Measurements from ENCODE around the gene SMIM21.

The SMIM21 gene

DNA sequence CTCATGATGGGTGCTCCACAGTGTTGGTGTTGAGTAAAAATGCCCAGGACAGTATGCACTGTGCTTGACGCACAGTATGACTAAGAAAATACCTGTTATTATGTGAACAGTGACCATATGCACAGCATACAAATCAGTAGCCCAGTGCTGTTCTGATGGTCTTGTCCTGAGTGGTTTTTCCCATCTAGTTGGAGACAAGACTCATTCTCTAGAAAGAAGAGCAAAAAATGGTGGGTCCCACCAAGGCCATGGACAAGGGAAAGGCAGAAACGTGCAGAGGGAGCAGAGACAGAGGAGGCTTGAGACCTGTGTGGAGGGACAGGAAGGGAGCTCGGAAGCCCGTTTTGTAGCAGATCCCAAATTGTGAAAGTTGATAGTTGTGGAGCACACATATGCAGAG is 987 bp upstream of the SMIM21 start:
- no peak for DNase-seq
- intact Hi-C loops (cut with DNase I): no loop called here

DNA sequence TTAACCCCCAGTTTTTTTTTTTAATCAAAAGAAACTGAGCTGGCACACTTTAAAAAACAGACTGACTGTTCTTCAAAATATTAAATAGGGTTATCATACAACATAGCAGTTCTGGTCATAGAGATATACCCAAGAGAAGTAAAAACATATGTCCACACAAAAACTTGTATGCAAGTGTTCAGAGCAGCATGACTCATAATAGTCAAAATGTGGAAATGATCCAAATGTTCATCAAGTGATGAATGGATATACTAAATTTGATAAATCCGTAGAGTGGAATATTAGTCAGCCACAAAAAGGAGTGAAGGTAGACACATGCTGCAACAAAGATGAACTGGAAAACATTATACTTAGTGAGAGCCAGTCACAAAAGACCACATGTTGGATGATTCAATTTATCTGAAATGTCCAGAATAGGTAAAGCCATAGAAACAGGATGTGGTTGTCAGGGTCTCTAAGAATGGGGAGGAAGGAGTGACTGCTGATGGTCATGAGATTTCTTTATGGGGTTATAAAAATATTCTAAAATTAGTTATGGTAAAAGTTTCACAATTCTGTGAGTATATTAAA is 5.1 kb downstream of the SMIM21 start:
- intact Hi-C loops (cut with DNase I): no loop called here
- DNase-seq: no peak

DNA sequence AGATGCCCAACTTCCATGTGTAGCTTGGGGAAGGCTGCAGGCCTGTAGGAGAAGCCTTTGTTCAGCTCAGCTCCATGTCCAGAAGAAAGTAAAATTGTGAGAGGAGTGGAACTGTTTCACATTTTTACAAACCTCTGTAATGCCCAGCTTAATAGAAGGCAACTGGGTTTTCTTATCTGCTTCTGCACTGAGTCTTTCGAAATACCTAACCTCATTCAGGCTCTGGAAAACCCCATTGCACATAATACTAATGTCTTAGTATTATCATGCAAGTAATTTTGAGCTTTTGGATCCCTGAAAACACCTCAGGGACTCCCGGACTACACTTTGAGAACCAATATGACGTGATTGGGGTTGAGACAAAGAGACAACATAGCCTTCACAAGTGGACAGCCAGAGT is 5.8 kb downstream of the SMIM21 start:
- intact Hi-C loops (cut with DNase I): no loop called here
- no peak for DNase-seq

DNA sequence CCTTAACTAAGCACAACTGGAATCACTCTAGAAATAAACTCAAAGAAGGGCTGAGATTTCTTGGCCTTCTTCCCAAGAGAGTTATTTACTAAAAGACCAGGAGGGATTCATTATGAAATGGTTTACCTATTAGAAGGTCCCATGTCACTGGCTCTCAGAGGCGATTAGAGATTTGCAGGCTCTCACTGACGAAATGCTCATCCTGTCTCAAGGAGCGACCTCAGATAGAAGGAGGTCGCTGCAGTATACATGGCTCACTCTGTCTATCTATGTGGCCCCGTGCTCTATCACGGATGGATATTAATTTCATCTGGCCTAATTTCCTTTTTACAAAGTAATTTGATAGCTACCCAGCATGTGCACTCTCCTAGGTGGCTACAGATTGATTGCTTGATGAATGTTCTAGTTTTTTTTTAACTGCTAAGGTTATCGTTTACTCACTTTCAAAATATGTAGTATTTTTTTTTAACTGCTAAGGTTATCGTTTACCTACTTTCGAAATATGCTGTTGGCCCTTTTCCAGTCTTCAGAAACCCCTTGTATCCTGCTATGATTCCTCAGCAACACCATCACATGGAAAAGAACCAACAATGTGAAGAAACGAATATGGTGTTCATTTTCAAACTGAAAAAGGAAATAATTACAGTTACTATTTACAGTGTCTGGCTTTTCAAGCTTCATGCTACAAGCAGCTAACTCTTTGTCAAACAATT is 9.1 kb downstream of the SMIM21 start:
- intact Hi-C loops (cut with DNase I): no loop called here
- DNase-seq: no peak

DNA sequence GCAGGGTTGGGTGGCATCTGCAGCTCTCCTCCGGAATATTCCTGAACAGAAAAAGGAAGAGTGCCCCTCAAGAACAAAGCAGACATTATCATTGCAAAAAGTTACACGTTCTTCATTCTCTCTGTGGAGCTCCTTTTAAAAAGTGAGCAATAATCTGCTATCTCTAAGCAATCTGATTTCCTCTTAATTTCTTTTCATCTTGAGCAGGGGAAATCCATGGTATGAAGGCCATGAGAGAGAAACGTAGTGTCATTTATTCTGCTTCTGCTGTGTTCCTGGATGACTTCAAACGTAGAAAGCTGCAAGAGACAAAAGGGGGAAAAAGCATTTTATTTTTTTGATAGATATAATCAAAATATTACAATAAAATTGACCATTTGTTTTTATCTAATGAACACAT is 16.9 kb downstream of the SMIM21 start:
- intact Hi-C loops (cut with DNase I): no loop called here
- no peak for DNase-seq

DNA sequence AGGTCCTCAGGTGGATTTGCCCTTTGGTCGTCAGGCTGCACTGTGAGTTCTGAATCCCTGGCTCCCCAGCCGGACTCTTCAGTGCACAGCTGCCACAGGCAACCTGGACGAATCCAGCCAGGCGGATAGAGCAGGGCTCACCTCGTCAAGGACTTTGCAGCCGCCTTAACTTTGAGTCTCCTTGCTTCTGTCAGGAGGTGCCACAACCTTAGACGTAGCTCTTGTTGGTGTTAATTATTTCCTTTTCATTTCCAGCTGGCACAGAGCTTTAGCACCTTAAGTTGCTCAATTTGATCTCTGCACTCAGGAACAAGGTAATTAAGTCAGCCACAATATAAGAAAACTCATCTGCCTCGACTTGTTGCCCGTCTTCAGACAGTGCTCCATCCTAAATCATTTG is 17.7 kb downstream of the SMIM21 start:
- intact Hi-C loops (cut with DNase I): no loop called here
- DNase-seq: peak in 1 of 10 donors; percentile 60

DNA sequence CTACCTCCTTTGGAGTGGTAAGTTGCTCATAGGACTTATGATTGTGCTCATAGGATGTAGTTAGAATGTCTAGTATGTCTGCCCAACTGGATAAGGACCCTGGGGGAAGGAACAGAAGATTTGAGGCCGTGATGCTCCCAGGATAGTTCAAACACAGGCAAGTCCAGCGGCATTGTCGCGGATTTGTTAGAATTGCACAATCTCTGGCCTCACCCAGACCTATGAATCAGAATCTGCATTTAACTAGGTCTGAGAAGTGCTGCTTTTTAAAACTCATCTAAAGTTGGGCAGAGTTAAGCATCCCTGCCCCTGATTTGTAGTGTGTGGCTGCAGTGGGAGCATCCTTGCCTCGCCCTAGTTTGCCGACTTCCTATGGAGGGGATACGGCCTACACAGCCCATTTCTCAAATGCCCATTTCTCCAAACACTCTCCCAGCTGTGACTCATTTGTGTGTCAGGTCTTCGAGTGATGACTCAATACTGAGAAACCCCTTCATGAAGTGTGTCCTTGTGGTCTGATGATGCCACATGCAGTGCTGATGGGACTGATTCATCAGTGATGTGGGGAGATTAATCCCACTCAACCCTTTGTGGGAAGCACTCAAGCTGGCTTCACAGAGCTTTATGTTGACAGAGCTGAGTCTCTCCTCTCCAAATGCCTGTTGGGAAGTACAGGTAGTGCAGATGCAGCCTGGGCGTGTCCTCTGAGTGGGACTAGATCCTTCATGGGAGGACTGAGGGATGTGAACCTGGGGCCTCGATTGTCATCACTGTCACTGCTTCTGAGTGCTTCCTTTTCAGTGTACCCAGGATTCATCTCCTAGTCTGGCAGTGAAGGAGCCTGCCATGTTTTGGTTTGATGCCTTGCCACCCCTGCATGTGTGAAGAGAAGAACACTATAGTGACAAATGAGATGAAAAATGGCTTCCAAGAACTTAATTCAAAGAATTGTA is 18.7 kb downstream of the SMIM21 start:
- DNase-seq: peak in 1 of 10 donors; percentile 42
- intact Hi-C loops (cut with DNase I): no loop called here

DNA sequence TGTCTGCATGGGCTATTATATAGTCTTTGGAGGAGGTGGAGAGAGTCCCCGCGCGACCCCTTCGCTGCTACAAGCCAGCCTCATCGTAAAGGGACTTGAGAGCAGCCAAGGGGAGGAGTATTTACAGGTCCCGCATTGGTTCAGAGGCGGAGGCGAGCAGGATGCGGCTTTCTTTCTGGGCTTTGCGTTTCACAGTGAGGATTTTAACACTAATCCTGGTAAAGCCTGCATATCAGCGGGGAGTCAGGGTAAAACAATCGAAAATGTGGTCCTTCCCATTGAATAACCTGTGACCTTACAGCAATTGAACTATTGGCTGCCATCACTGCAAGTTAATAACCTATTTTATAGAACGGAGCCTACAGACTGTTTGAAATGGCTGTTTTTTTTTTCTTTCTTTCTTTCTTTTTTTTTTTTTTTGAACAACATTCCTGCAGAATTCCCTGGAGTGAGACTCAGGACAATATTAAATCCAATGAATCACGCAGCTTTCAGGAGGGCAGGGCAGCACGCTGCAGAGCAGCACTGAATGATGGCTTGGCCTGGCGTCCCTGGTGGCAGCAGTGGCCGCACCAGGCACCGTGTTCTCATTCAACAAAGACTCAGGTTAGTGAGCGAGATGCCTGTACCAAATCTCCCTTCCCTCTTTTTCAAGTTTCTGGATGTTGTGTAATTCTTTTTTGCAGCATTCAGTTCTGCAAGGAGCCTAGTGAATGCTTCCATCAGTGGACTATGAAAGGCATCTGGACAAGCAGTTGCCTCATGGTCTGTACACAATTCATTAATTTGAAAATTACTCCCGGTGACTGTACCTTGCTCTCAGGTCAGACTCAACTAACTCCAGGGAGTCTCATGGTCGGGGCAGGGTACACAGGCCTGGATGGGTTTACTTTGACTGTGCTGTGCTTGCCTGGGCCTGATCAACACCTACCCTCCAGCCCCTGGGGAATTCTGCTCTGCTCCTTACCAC is 19.8 kb downstream of the SMIM21 start:
- peak in 2 of 10 donors; percentile 13 to 52 for DNase-seq
- intact Hi-C loops (cut with DNase I): no loop called here

DNA sequence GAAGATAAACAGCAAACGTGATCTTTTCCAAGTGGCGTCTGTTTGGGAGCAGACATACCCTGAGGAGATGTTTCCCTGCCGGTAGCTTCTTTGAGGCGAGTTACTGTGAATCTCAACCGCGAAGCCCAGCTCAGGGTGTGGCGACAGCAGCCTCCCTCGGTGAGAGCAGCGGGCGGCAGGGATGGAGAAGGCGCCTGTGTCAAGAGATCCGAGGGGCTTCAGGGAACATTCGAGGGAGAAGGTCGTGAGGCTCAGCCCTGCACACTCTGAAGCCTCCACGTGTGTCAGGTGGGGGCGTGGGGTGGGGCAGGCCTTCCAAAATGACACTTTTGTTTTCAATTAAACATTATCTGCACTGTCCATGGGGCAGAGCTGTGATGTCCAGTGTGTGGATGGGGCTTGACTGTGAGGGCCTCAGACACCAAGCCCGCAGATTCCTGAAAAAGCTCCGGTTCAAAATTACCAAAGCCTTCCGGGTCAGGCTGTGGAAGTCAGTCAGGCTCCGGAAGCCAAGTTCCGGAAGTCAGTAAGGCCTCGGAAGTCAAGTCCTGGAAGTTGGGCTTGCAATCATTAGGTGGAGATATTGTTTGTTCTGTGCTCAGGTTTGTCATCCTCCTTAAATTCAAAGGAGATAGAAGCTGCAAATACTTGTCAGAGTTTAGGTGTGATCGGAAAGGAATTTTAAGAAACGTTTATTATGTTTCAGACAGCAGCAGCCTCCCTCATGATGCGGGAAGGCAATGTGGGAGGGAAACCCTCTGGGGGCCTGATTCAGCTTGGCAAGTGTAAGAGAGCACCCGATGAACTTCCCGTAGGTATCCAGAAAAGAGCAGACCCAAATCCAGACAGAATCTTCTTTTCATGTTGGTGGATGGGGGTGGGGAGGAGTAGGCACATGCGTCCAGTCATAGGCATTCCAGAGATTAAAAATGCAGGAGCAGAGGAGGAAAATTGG is 20.7 kb downstream of the SMIM21 start:
- peak in 1 of 10 donors; percentile 79 for DNase-seq
- intact Hi-C loops (cut with DNase I): no loop called here

DNA sequence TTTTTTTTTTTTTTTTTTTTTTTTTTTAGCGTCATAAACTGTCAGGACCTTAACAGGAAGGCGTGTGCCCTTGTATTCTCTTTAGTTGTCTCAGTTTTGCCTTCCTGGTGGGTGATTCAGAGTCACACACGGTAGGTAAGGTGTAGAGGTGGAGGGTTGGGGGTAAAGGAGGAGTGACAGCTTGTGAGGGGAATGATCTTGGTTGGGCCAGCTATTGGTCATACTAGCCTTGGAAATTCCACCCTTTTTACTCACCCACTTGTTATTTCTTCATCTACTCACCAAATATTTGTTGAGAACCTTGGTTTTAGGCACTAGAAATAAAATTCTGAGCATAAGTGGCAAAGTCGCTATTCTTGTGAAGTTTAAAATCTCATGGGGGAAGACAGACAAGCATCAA is 22.2 kb downstream of the SMIM21 start:
- intact Hi-C loops (cut with DNase I): no loop called here
- no peak for DNase-seq

DNA sequence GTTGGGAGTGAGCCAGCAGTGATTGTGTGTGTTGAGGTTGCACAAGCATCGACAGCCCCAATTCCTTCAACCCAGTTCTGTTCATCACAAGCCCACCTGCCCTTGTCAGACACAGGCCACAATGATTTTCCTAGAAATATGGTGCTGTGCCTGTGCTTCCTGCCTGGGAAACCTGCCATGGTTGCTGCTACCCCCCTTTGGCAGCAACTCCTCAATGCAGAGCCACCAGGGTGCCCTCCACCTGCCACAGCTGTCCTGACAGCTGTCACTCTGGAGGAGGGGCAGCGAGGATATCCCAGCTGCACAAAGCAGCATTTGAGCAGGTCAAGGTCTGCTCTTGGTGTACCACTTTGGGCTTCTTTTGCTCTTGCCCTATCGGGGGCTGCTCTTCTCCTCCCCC is 27.1 kb downstream of the SMIM21 start:
- intact Hi-C loops (cut with DNase I): no loop called here
- DNase-seq: peak in 1 of 10 donors; percentile 49

DNA sequence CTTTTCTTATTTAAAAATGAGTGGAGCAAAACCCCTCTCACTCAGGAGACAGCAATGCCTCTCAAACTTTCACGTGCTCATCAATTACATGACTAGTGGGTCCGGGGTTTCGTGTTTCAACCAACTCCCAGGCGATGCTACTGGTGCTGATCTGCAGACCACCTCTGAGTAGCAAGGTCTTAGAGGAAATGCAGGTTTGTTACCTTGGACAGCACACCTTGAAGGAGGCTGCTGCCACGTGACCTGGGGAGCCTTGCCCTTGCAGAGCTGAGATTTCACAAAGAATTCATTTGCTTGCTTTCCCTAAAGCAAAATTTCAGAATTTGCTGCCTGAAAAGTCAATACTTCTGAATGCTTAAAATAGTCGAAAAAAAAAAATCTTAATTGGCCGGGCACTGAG is 32.4 kb downstream of the SMIM21 start:
- intact Hi-C loops (cut with DNase I): no loop called here

DNA sequence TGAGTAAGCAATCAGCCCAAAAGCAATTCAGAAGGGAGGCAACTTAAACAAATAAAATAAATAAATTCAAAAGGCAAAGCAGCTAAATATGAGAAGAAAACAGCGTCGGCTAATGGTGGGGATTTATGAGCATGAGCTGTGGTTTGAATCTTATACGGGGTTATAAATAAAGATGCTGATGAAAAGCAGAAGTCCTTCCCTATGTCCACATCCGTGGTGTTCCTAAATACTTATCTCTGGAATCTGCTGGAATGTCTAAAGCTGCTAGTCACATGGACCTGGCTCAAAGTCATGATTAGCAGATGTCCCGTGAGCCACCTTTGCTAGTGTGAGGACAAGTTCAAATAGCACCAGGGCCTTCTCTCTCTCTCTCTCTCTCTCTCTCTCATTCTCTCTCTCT is 33.8 kb downstream of the SMIM21 start:
- DNase-seq: no peak

More for the DNA sequence above, 32.4 kb downstream of the SMIM21 start:
- no peak for DNase-seq

DNA sequence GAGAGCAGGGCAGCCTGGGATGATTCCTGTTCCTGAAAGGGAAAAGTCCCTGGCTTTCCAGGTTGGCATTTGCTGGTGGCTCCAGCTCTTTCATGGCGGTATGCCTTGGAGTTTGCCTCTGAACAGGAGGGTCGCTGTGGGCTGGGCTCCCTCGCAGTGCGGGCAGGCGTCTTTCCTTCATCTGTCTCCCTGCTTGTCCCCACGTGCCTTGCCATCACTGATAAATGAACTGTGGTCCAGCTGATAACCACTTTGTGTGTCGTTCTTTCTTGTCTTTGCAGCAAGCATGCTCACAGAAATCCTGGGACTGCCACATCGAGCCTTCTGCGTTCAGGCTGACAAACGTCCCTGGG is 35.3 kb downstream of the SMIM21 start:
- intact Hi-C loops (cut with DNase I): no loop called here

More for the DNA sequence above, 33.8 kb downstream of the SMIM21 start:
- intact Hi-C loops (cut with DNase I): no loop called here

DNA sequence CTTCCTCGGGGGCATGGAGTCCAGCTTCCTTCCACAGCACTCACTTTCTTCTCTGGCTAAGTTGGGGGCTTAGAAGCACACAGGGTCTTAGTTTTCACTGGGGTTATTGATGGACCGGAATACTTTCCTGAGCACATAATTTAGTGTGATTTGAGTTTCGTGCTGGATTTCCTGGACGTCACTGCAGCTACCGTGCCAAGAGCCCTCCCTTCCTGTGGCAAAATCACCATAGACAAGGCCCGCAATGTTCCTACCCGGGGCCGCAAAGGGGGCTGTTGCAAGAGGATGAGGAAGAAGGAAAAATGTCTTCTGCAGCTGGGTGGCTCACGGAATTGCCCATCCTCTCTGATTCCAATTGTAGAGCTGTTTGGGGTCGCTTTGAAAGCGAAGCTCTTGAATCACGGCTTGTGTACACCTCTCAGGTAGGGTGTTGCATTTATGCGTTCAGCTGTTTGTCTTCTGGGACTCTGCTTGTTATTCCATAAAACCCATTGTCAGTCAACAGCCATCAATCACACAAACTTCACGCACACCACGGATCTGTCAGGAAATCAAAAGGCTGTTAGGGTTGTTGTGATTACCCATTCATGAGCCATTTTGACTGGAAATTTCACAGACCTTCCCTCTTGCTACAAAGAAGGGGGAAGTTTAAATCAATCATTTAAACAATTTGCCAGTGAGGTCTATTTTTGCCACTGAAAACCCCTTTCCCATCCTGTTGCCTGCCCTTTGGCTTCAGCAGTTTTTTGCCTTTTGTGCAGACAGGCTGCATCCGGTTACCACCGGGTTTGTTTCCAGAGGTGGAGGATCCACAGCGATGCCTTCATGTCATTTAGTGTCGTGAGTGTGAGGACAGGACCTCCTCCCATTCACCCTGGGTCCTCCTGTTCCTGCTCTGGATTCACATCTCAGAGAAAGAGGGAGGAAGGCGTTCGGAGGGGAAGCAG is 36.0 kb downstream of the SMIM21 start:
- DNase-seq: peak in 1 of 10 donors; percentile 76
- intact Hi-C loops (cut with DNase I): no loop called here

More for the DNA sequence above, 35.3 kb downstream of the SMIM21 start:
- peak in 1 of 10 donors; percentile 62 for DNase-seq

DNA sequence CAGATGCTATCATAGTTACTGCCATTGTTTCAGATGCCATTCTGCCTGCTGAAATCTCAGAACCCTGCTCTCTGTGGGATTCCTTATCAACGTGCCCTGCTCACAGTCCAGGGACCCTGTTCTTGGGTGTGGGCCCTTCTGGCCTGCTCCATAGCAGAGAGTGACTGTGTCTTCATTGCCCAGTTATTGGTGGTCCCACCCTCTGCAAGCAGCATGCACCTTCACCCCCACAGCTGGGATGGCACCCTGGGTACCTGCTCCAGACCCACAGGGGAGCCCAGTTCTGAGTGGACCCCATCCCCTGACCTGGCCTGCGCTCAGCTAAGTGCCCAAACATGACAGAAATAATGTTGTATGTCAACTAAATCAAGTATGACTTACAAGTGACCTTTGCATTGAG is 36.6 kb downstream of the SMIM21 start:
- intact Hi-C loops (cut with DNase I): no loop called here
- DNase-seq: peak in 1 of 10 donors; percentile 72

DNA sequence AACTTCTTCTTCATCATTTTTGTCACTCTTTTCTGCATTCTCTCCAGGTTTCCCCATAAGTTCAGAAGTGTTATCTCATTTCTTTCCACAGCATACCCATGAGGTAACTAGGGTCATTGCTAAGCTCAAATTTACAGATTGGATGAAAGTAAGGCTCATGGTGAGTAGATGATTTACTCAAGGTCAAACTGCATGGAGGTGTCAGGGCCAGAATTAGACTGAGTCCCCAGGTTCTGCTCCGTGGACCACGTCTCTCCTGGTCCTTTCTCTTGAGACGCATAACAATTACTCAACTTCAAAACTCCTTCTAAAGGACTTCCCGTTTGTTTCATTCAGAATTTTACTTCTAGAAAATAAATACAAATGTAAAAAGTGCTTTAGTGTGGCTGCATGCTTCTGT is 43.4 kb downstream of the SMIM21 start:
- intact Hi-C loops (cut with DNase I): no loop called here
- no peak for DNase-seq
